ENCODE measurements around the gene PALLD.

The PALLD gene

GRCh38 chr4:168604496-168605373, 107.9 kb downstream of the PALLD start:
- H3K4me3 ChIP-seq (ENCODE audit: low read length), result no peak overlapping the region
- DNase-seq (ENCODE audit: low read depth), result peak; percentile 94
- no peak for TF ChIP-seq CTCF (conservative IDR thresholded peaks at IDR 0.05; ENCODE audit: low read length)

GRCh38 chr4:168605411-168605810, 108.6 kb downstream of the PALLD start:
- peak; percentile 53 for DNase-seq (ENCODE audit: low read depth)
- no peak for TF ChIP-seq CTCF (conservative IDR thresholded peaks at IDR 0.05; ENCODE audit: low read length)
- H3K4me3 ChIP-seq (ENCODE audit: low read length), result no peak overlapping the region

- H3K4me3 ChIP-seq (ENCODE audit: low read length), result no peak overlapping the region
- TF ChIP-seq CTCF (conservative IDR thresholded peaks at IDR 0.05; ENCODE audit: low read length), result no peak
- no peak for DNase-seq (ENCODE audit: low read depth)
These were observed 110.4 kb downstream of the PALLD start for GRCh38 chr4:168607215-168607614.

GRCh38 chr4:168608771-168609170, 111.9 kb downstream of the PALLD start:
- H3K4me3 ChIP-seq (ENCODE audit: low read length), result no peak overlapping the region
- no peak for DNase-seq (ENCODE audit: low read depth)

GRCh38 chr4:168609369-168609768, 112.5 kb downstream of the PALLD start:
- no peak overlapping the region for H3K4me3 ChIP-seq (ENCODE audit: low read length)
- no peak for DNase-seq (ENCODE audit: low read depth)
- TF ChIP-seq CTCF (conservative IDR thresholded peaks at IDR 0.05; ENCODE audit: low read length), result no peak

More at GRCh38 chr4:168608771-168609170, 111.9 kb downstream of the PALLD start:
- no peak for TF ChIP-seq CTCF (conservative IDR thresholded peaks at IDR 0.05; ENCODE audit: low read length)

GRCh38 chr4:168610911-168611530, 114.2 kb downstream of the PALLD start:
- no peak overlapping the region for H3K4me3 ChIP-seq (ENCODE audit: low read length)
- no peak for TF ChIP-seq CTCF (conservative IDR thresholded peaks at IDR 0.05; ENCODE audit: low read length)
- DNase-seq (ENCODE audit: low read depth), result no peak

Data from AG10803 (cell line).